SK-N-SH (cell line): ENCODE results near the gene SIPA1.

Experiments
- CTCF ChIP-seq: fragments of 200-600 bp; sonication (generic); IDR thresholded peaks from 2 replicates; pipeline ENCODE4 v1.6.1; 2017; ENCODE audit warnings: antibody characterized with exemption, mild to moderate bottlenecking, moderate library complexity
- EZH2phosphoT487 ChIP-seq: fragments of 200-600 bp; sonication (generic); IDR thresholded peaks from 2 replicates; pipeline ENCODE4 v1.6.1; 2017; ENCODE audit warnings: low read depth, mixed run types, mild to moderate bottlenecking, antibody characterized with exemption, moderate library complexity, borderline replicate concordance
- FOXM1 ChIP-seq: IDR thresholded peaks from 2 replicates; pipeline ENCODE4 v1.4.0; 2012; ENCODE audit warnings: low read depth, mild to moderate bottlenecking

- TF ChIP-seq CTCF (no peak), FOXM1 (no peak), EZH2phosphoT487 (no peak)
These were observed 25.1 kb downstream of the SIPA1 start, which contains the start of gene RELA for GRCh38 chr11:65662799-65663638.
